Measurements from ENCODE around the gene SUGT1. TPM values are rescaled to one million over a fixed set of nuclear protein-coding genes. Genes with fewer than 3 reads are reported as not detected.
"Not testable (repeated sequence)": the region's sequence is repeated elsewhere in the genome, so short reads cannot be mapped to it uniquely, and the experiment has no call there.

The SUGT1 gene
- total RNA-seq, 4 donors from 2014 or later, result 20.9 to 102 (median 60.5) TPM

DNA sequence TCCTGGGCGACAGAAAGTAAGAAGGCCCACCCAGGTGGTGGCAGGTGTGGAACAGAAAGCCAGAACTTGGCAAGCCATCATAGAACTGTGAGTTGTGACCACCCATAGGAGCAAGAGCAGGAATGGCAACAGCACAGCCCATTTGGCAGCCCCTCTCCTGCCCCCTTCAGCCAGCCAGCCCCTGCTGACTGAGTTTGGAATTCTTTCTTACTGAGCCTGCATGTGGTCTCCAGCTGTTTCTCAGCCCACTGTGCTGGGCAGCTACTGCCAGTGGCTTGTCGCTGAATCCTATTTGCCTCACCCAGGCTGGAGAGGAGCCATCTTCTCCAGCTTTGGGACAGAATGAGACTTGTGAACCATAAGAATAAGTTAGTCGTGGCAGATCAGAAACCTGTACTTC, 58.6 kb downstream of the SUGT1 start:
- Histone ChIP-seq H3K27ac (no peak overlapping the region), H3K27me3 (no peaks in the 10 kb centered on the region), H3K4me1 (no peaks in the 10 kb centered on the region), H3K4me3 (no peak overlapping the region), H3K36me3 (no peaks in the 10 kb centered on the region), H3K9me3 (no peaks in the 10 kb centered on the region)
- intact Hi-C loops (cut with DNase I; ENCODE audit: low total_unique reads), result no loop called here
- TF ChIP-seq POLR2A (IDR thresholded peaks at IDR 0.05), result no peak
- TF ChIP-seq, protein P1, sequence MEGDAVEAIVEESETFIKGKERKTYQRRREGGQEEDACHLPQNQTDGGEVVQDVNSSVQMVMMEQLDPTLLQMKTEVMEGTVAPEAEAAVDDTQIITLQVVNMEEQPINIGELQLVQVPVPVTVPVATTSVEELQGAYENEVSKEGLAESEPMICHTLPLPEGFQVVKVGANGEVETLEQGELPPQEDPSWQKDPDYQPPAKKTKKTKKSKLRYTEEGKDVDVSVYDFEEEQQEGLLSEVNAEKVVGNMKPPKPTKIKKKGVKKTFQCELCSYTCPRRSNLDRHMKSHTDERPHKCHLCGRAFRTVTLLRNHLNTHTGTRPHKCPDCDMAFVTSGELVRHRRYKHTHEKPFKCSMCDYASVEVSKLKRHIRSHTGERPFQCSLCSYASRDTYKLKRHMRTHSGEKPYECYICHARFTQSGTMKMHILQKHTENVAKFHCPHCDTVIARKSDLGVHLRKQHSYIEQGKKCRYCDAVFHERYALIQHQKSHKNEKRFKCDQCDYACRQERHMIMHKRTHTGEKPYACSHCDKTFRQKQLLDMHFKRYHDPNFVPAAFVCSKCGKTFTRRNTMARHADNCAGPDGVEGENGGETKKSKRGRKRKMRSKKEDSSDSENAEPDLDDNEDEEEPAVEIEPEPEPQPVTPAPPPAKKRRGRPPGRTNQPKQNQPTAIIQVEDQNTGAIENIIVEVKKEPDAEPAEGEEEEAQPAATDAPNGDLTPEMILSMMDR (IDR thresholded peaks at IDR 0.05), result no peak
- DNase-seq, result no peak

- intact Hi-C loops (cut with DNase I; ENCODE audit: low total_unique reads), result no loop called here
- Histone ChIP-seq H3K4me3 (no peak overlapping the region), H3K27ac (no peak overlapping the region), H3K9me3 (no peaks in the 10 kb centered on the region), H3K27me3 (no peaks in the 10 kb centered on the region), H3K4me1 (no peaks in the 10 kb centered on the region), H3K36me3 (no peaks in the 10 kb centered on the region)
- TF ChIP-seq POLR2A (IDR thresholded peaks at IDR 0.05), result no peak
- TF ChIP-seq, protein P1 (IDR thresholded peaks at IDR 0.05), result no peak
- no peak for DNase-seq
These were observed 59.7 kb downstream of the SUGT1 start for GRCh38 chr13:52712385-52712784.

DNA sequence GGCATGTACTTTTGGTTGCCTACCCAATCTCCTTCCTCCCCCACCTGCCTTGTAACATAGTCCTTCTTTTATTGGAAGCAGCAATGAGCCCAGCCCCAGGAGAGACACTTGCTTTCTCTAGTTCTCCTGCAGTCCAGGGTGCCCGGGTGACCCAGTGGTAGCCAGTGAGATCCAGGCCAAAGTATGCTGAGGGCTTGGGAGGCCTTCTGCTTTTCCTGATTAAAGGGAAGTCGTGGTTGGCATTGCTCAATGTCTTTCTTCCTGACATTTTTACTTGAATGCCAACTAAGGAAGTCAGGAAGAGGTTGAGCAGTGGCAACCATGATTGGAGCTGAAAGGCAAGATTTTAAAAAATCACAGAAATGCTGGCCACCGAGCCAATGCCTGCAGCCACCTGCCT, 61.3 kb downstream of the SUGT1 start:
- H3K9me3 ChIP-seq, result no peaks in the 10 kb centered on the region
- no peaks in the 10 kb centered on the region for H3K4me1 ChIP-seq
- TF ChIP-seq POLR2A (IDR thresholded peaks at IDR 0.05), result no peak
- TF ChIP-seq, protein P1 (IDR thresholded peaks at IDR 0.05), result no peak
- no peak overlapping the region for H3K4me3 ChIP-seq
- no peaks in the 10 kb centered on the region for H3K27me3 ChIP-seq
- H3K36me3 ChIP-seq, result no peaks in the 10 kb centered on the region
- DNase-seq, result no peak
- intact Hi-C loops (cut with DNase I; ENCODE audit: low total_unique reads), result no loop called here
- H3K27ac ChIP-seq, result no peak overlapping the region

GRCh38 chr13:52720904-52721303, 68.3 kb downstream of the SUGT1 start:
- intact Hi-C loops (cut with DNase I; ENCODE audit: low total_unique reads); H3K9me3 ChIP-seq; H3K36me3 ChIP-seq; H3K27ac ChIP-seq; H3K27me3 ChIP-seq; H3K4me1 ChIP-seq; DNase-seq; H3K4me3 ChIP-seq: not testable (repeated sequence)

DNA sequence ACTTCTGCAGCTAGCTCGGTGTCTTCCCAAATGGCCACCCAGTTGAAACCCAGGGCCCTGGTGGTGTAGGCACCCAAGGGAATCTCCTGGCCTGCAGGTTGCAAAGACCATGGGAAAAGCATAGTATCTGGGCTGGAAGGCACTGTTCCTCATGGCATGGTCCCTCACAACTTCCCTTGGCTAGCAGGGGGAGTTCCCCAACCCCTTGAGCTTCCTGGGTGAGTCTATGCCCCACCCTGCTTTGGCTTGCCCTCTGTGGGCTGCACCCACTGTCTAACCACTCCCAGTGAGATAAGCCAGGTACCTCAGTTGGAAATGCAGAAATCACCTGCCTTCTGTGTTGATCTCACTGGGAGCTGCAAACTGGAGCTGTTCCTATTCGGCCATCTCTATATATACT, 68.7 kb downstream of the SUGT1 start:
- H3K27me3 ChIP-seq; H3K4me1 ChIP-seq; DNase-seq; H3K36me3 ChIP-seq; H3K9me3 ChIP-seq; H3K27ac ChIP-seq; H3K4me3 ChIP-seq; intact Hi-C loops (cut with DNase I; ENCODE audit: low total_unique reads): not testable (repeated sequence)

DNA sequence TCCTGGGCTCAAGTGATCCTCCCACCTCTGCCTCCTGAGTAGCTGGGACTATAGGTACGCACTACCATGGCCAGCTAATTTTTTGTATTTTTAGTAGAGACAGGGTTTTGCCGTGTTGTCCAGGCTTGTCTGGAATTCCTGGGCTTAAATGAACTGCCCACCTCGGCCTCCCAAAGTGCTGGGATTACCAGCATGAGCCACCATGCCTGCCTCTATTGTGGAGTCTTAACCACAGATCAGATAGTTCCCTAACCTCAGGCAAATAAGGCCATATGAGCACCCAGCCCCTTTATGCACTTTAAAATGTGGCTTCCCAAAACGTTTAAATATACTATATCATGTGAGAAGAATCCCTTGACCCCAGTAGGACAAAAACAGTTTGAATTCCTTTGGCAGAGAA, 70.5 kb downstream of the SUGT1 start:
- TF ChIP-seq, protein P1 (IDR thresholded peaks at IDR 0.05), result no peak
- no peak for TF ChIP-seq POLR2A (IDR thresholded peaks at IDR 0.05)
- Histone ChIP-seq H3K4me1 (no peaks in the 10 kb centered on the region), H3K27ac (no peak overlapping the region), H3K4me3 (no peak overlapping the region), H3K9me3 (no peaks in the 10 kb centered on the region), H3K27me3 (no peaks in the 10 kb centered on the region), H3K36me3 (no peaks in the 10 kb centered on the region)
- intact Hi-C loops (cut with DNase I; ENCODE audit: low total_unique reads), result no loop called here
- no peak for DNase-seq
